SK-N-SH treated with all-trans-retinoic acid at 6 μM for 48 hours (cell line): ENCODE results near the gene GHRH.

Source experiments
- ATAC-seq: fragments of 200-7000 bp; cut with Tn5 transposase; 3 replicates; pipeline ENCODE4 v1.9.1; 2020; ENCODE audit warnings: mild to moderate bottlenecking, moderate library complexity
- ARNTL ChIP-seq: fragments of 450-650 bp; formaldehyde crosslinking; IDR thresholded peaks from 2 replicates; pipeline ENCODE4 v1.5.0; 2020; ENCODE audit warnings: low read depth, mild to moderate bottlenecking, moderate library complexity, borderline replicate concordance
- BACH2 ChIP-seq: fragments of 250-450 bp; sonication (Bioruptor Pico); IDR thresholded peaks from 2 replicates; pipeline ENCODE4 v1.9.0; 2021; ENCODE audit warnings: mild to moderate bottlenecking, borderline replicate concordance
- CREB5 ChIP-seq: fragments of 250-450 bp; sonication (Bioruptor Pico); IDR thresholded peaks from 2 replicates; pipeline ENCODE4 v1.5.1; 2020; ENCODE audit warnings: low read depth, mild to moderate bottlenecking, moderate library complexity
- CSDC2 ChIP-seq: fragments of 250-450 bp; sonication (Bioruptor Pico); IDR thresholded peaks from 2 replicates; pipeline ENCODE4 v1.5.0; 2020; ENCODE audit warnings: mild to moderate bottlenecking, moderate library complexity
- ESRRG ChIP-seq: fragments of 250-450 bp; sonication (Bioruptor Pico); IDR thresholded peaks from 2 replicates; pipeline ENCODE4 v1.6.1; 2021; ENCODE audit warnings: mild to moderate bottlenecking
- GLIS3 ChIP-seq: fragments of 250-450 bp; sonication (Bioruptor Pico); IDR thresholded peaks from 2 replicates; pipeline ENCODE4 v1.5.0; 2020; ENCODE audit warnings: mild to moderate bottlenecking, moderate library complexity
- ISL1 ChIP-seq: fragments of 250-450 bp; sonication (Bioruptor Pico); IDR thresholded peaks from 2 replicates; pipeline ENCODE4 v2.1.2; 2022; ENCODE audit warnings: mild to moderate bottlenecking, moderate library complexity
- OSR1 ChIP-seq: fragments of 250-450 bp; sonication (Bioruptor Pico); IDR thresholded peaks from 2 replicates; pipeline ENCODE4 v1.8.0; 2022; ENCODE audit warnings: moderate library complexity, mild to moderate bottlenecking, inconsistent platforms
- PATZ1 ChIP-seq: fragments of 250-450 bp; sonication (Bioruptor Pico); IDR thresholded peaks from 2 replicates; pipeline ENCODE4 v1.8.0; 2020; ENCODE audit warnings: mild to moderate bottlenecking, moderate library complexity, borderline replicate concordance
- POU6F1 ChIP-seq: fragments of 250-450 bp; sonication (Bioruptor Pico); IDR thresholded peaks from 2 replicates; pipeline ENCODE4 v1.8.0; 2021; ENCODE audit warnings: low read depth, mild to moderate bottlenecking, moderate library complexity, borderline replicate concordance
- PPARA ChIP-seq: fragments of 250-450 bp; sonication (Bioruptor Pico); IDR thresholded peaks from 2 replicates; pipeline ENCODE4 v1.5.0; 2020; ENCODE audit warnings: mild to moderate bottlenecking, borderline replicate concordance
- RARB ChIP-seq: fragments of 250-450 bp; sonication (Bioruptor Pico); IDR thresholded peaks from 2 replicates; pipeline ENCODE4 v1.8.0; 2021; ENCODE audit warnings: mild to moderate bottlenecking, moderate library complexity
- SNAI2 ChIP-seq: fragments of 250-450 bp; sonication (Bioruptor Pico); IDR thresholded peaks from 2 replicates; pipeline ENCODE4 v1.5.0; 2020; ENCODE audit warnings: mild to moderate bottlenecking, moderate library complexity
- TCF4 ChIP-seq: fragments of 250-450 bp; sonication (Bioruptor Pico); IDR thresholded peaks from 2 replicates; pipeline ENCODE4 v1.8.0; 2021; ENCODE audit warnings: mild to moderate bottlenecking, moderate library complexity, borderline replicate concordance
- TOX ChIP-seq: fragments of 250-450 bp; sonication (Bioruptor Pico); IDR thresholded peaks from 2 replicates; pipeline ENCODE4 v1.8.0; 2021; ENCODE audit warnings: mild to moderate bottlenecking, moderate library complexity, borderline replicate concordance
- TSHZ2 ChIP-seq: fragments of 250-450 bp; sonication (Bioruptor Pico); IDR thresholded peaks from 2 replicates; pipeline ENCODE4 v1.5.0; 2020; ENCODE audit warnings: mild to moderate bottlenecking, moderate library complexity
- ZC3H10 ChIP-seq: fragments of 250-450 bp; sonication (Bioruptor Pico); IDR thresholded peaks from 2 replicates; pipeline ENCODE4 v1.5.1; 2021; ENCODE audit warnings: mild to moderate bottlenecking, moderate library complexity
- ZFP3 ChIP-seq: fragments of 250-450 bp; sonication (Bioruptor Pico); IDR thresholded peaks from 2 replicates; pipeline ENCODE4 v1.5.0; 2020; ENCODE audit warnings: mild to moderate bottlenecking, moderate library complexity
- ZFP30 ChIP-seq: fragments of 450-650 bp; formaldehyde crosslinking; IDR thresholded peaks from 2 replicates; pipeline ENCODE4 v1.5.0; 2022; ENCODE audit warnings: mild to moderate bottlenecking, moderate library complexity
- ZNF565 ChIP-seq: fragments of 450-650 bp; formaldehyde crosslinking; conservative IDR thresholded peaks from 2 replicates; pipeline ENCODE4 v1.5.0; 2020; ENCODE audit warnings: low read depth, mild to moderate bottlenecking, moderate library complexity
- ZNF70 ChIP-seq: fragments of 450-650 bp; formaldehyde crosslinking; IDR thresholded peaks from 2 replicates; pipeline ENCODE4 v1.5.0; 2020; ENCODE audit warnings: mild to moderate bottlenecking, moderate library complexity
- ZNF8 ChIP-seq: fragments of 450-650 bp; formaldehyde crosslinking; IDR thresholded peaks from 2 replicates; pipeline ENCODE4 v1.5.0; 2020; ENCODE audit warnings: mild to moderate bottlenecking, moderate library complexity

Gene GHRH

GRCh38 chr20:37305839-37306238 lies 44.2 kb upstream of the GHRH start:
- no peak for ATAC-seq

GRCh38 chr20:37305079-37305478 lies 43.5 kb upstream of the GHRH start:
- ATAC-seq: no peak
- TF ChIP-seq ESRRG (CRISPR knock-in tag): no peak
- TF ChIP-seq SNAI2 (CRISPR knock-in tag): no peak
- no peak for TF ChIP-seq ZNF565 (CRISPR knock-in tag)
- no peak for TF ChIP-seq BACH2 (CRISPR knock-in tag)
- TF ChIP-seq, all 23 proteins: peak for 0

More at GRCh38 chr20:37305839-37306238, 44.2 kb upstream of the GHRH start:
- TF ChIP-seq TCF4 (CRISPR knock-in tag) (no peak), ESRRG (CRISPR knock-in tag) (no peak), RARB (CRISPR knock-in tag) (no peak), ZNF70 (CRISPR knock-in tag) (no peak), ZNF8 (CRISPR knock-in tag) (no peak), TSHZ2 (CRISPR knock-in tag) (no peak), ISL1 (CRISPR knock-in tag) (no peak), GLIS3 (CRISPR knock-in tag) (no peak), ZFP3 (CRISPR knock-in tag) (no peak), PATZ1 (CRISPR knock-in tag) (no peak), CSDC2 (CRISPR knock-in tag) (no peak), TOX (CRISPR knock-in tag) (no peak), CREB5 (CRISPR knock-in tag) (no peak), ARNTL (CRISPR knock-in tag) (no peak)
- TF ChIP-seq, all 23 proteins: peak for 0

- TF ChIP-seq POU6F1 (CRISPR knock-in tag): no peak
- TF ChIP-seq BACH2 (CRISPR knock-in tag): no peak
- TF ChIP-seq SNAI2 (CRISPR knock-in tag): no peak
- no peak for TF ChIP-seq TOX (CRISPR knock-in tag)
- no peak for TF ChIP-seq ISL1 (CRISPR knock-in tag)
- TF ChIP-seq ZFP3 (CRISPR knock-in tag): no peak
- no peak for TF ChIP-seq ESRRG (CRISPR knock-in tag)
- ATAC-seq: no peak
Measured at GRCh38 chr20:37303637-37304036, 42.0 kb upstream of the GHRH start.

- no peak for ATAC-seq
- TF ChIP-seq PPARA (CRISPR knock-in tag): no peak
Measured at GRCh38 chr20:37302981-37303380, 41.4 kb upstream of the GHRH start.

GRCh38 chr20:37301558-37301957 lies 39.9 kb upstream of the GHRH start:
- ATAC-seq: no peak
- TF ChIP-seq ZNF8 (CRISPR knock-in tag): no peak
- TF ChIP-seq RARB (CRISPR knock-in tag): no peak
- TF ChIP-seq PATZ1 (CRISPR knock-in tag): no peak
- no peak for TF ChIP-seq OSR1 (CRISPR knock-in tag)
- TF ChIP-seq CREB5 (CRISPR knock-in tag): no peak
- no peak for TF ChIP-seq ZC3H10 (CRISPR knock-in tag)
- no peak for TF ChIP-seq ARNTL (CRISPR knock-in tag)
- TF ChIP-seq ZFP30 (CRISPR knock-in tag): no peak
- TF ChIP-seq CSDC2 (CRISPR knock-in tag): no peak
